GM12878 (cell line): ENCODE measurements around the gene MTRR. TPM values are rescaled to one million over a fixed set of nuclear protein-coding genes. Genes with fewer than 3 reads are reported as not detected.

ENCODE experiments used
- ATAC-seq: fragments of 200-7000 bp; cut with Tn5 transposase; 3 replicates; pipeline ENCODE4 v1.9.1; 2020; ENCODE audit warnings: mild to moderate bottlenecking, moderate library complexity
- BruUV-seq: library from RNA; stranded (reverse); fragments of 400-500 nt; replicated peaks from 2 replicates; lab custom pipeline; 2021; lab: Mats Ljungman, UMichigan
- CTCF ChIA-PET: fragments of 300-600 bp; sonication (Branson Sonifier 250); formaldehyde crosslinking; extraction: SDS; loops from one replicate; lab custom pipeline; 2021; ENCODE audit warnings: inconsistent platforms; lab: Yijun Ruan, JAX
- POLR2A ChIA-PET: fragments of 350-600 bp; formaldehyde crosslinking; extraction: SDS; loops from one replicate; lab custom pipeline; 2021; ENCODE audit warnings: inconsistent platforms; lab: Charles Lee
- RAD21 ChIA-PET: fragments of 300-600 bp; sonication (Branson Sonifier 250); formaldehyde crosslinking; loops from one replicate; lab custom pipeline; 2023; ENCODE audit warnings: antibody characterized with exemption; ENCODE audit not compliant: unreplicated experiment; lab: Charles Lee
- SMC1A ChIA-PET: fragments of 300-600 bp; sonication (Branson Sonifier 250); formaldehyde crosslinking; loops from one replicate; lab custom pipeline; 2023; ENCODE audit not compliant: unreplicated experiment, uncharacterized antibody; lab: Charles Lee
- DNase-seq: peaks from one replicate; pipeline ENCODE4 v3.0.0-alpha.2; 2011; ENCODE audit warnings: low read depth, low spot score
- FAIRE-seq: peaks from 3 replicates; lab custom pipeline; 2011; peaks lifted over from hg19 to GRCh38; lab: Jason Lieb, UNC
- H2AFZ ChIP-seq: 2 replicates; pipeline ENCODE4 v1.6.0; 2011; ENCODE audit warnings: low read depth, low read length, control low read depth; ENCODE audit not compliant: control insufficient read depth
- H3K27ac ChIP-seq: 2 replicates; pipeline ENCODE4 v1.5.1; 2011; ENCODE audit warnings: control low read depth; ENCODE audit not compliant: control insufficient read depth, insufficient read depth
- H3K27me3 ChIP-seq, 2 experiments: replicated peaks in 1 of 2; 2 replicates each; pipeline versions ENCODE4 v1.6.0 to v1.6.1; 2011; ENCODE audit warnings: low read length in 1 of 2; ENCODE audit not compliant: control insufficient read depth in 2 of 2, insufficient read depth in 2 of 2
- H3K36me3 ChIP-seq, 2 experiments: 2 replicates each; pipeline ENCODE4 v1.5.1; 2011; ENCODE audit warnings: low read length in 1 of 2; ENCODE audit not compliant: control insufficient read depth in 2 of 2, insufficient read depth in 2 of 2
- H3K4me1 ChIP-seq: 2 replicates; pipeline ENCODE4 v1.6.1; 2011; ENCODE audit warnings: mild to moderate bottlenecking, low read length, moderate library complexity, mixed read lengths; ENCODE audit not compliant: control insufficient read depth, insufficient read depth
- H3K4me2 ChIP-seq: 2 replicates; pipeline ENCODE4 v1.6.0; 2011; ENCODE audit warnings: control low read depth; ENCODE audit not compliant: control insufficient read depth, insufficient read depth
- H3K4me3 ChIP-seq: fragments of 200-600 bp; sonication (generic); 2 replicates; pipeline ENCODE4 v1.5.1; 2016
- H3K79me2 ChIP-seq: 2 replicates; pipeline ENCODE4 v1.6.0; 2011; ENCODE audit warnings: low read length; ENCODE audit not compliant: control insufficient read depth, insufficient read depth
- H3K9ac ChIP-seq: 2 replicates; pipeline ENCODE4 v1.8.0; 2011; ENCODE audit warnings: low read length, control low read depth, mixed read lengths; ENCODE audit not compliant: control insufficient read depth, insufficient read depth
- H3K9me3 ChIP-seq: replicated peaks from 3 replicates; pipeline ENCODE4 v1.5.1; 2011; ENCODE audit warnings: mild to moderate bottlenecking, low read length; ENCODE audit not compliant: control insufficient read depth, insufficient read depth
- H4K20me1 ChIP-seq: 2 replicates; pipeline ENCODE4 v1.6.0; 2011; ENCODE audit not compliant: control insufficient read depth, insufficient read depth
- BHLHE40 ChIP-seq, 2 experiments: fragments of 450-650 bp in 1 of 2; IDR thresholded peaks; 2 replicates each; pipeline ENCODE4 v1.6.1; 2011 to 2017; ENCODE audit warnings: low read depth in 2 of 2, borderline replicate concordance in 1 of 2, improper control_type of control experiment in 1 of 2, low read length in 1 of 2, mild to moderate bottlenecking in 1 of 2
- DPF2 ChIP-seq: fragments of 450-650 bp; IDR thresholded peaks from 2 replicates; pipeline ENCODE4 v1.6.1; 2017; ENCODE audit warnings: mild to moderate bottlenecking
- E2F4 ChIP-seq: IDR thresholded peaks from 2 replicates; pipeline ENCODE4 v1.6.1; 2012; ENCODE audit warnings: low read depth, low read length, improper control_type of control experiment
- GATAD2B ChIP-seq: fragments of 450-650 bp; conservative IDR thresholded peaks from 2 replicates; pipeline ENCODE4 v1.6.1; 2017; ENCODE audit warnings: low read depth, mild to moderate bottlenecking, moderate library complexity
- HDAC2 ChIP-seq: fragments of 200-600 bp; sonication (generic); IDR thresholded peaks from 2 replicates; pipeline ENCODE4 v1.6.1; 2017
- HDAC6 ChIP-seq: fragments of 200-600 bp; sonication (generic); IDR thresholded peaks from one replicate; pipeline ENCODE4 v1.8.0; 2017; ENCODE audit warnings: antibody characterized with exemption; ENCODE audit not compliant: unreplicated experiment
- KAT2A ChIP-seq: conservative IDR thresholded peaks from 2 replicates; pipeline ENCODE4 v1.6.1; 2011; ENCODE audit warnings: low read depth, low read length; ENCODE audit not compliant: control insufficient read depth
- NFIC ChIP-seq: IDR thresholded peaks from 2 replicates; pipeline ENCODE4 v1.6.1; 2012; ENCODE audit warnings: low read depth, mild to moderate bottlenecking, inconsistent platforms, low read length, moderate library complexity
- NR2C2 ChIP-seq: IDR thresholded peaks from 2 replicates; pipeline ENCODE4 v1.6.1; 2011; ENCODE audit warnings: borderline replicate concordance, low read depth; ENCODE audit not compliant: control insufficient read depth, insufficient read length
- PBX3 ChIP-seq: IDR thresholded peaks from 2 replicates; pipeline ENCODE4 v1.6.1; 2011; ENCODE audit warnings: mild to moderate bottlenecking, low read depth, low read length, moderate library complexity; ENCODE audit not compliant: insufficient replicate concordance
- PKNOX1 ChIP-seq: fragments of 450-650 bp; IDR thresholded peaks from 2 replicates; pipeline ENCODE4 v1.6.1; 2016; ENCODE audit warnings: mild to moderate bottlenecking
- PML ChIP-seq: IDR thresholded peaks from 2 replicates; pipeline ENCODE4 v1.6.1; 2012; ENCODE audit warnings: low read length, inconsistent platforms
- SIN3A ChIP-seq: IDR thresholded peaks from 2 replicates; pipeline ENCODE4 v1.6.1; 2012; ENCODE audit warnings: low read depth, low read length, improper control_type of control experiment
- SMC3 ChIP-seq: IDR thresholded peaks from 2 replicates; pipeline ENCODE4 v1.6.1; 2011; ENCODE audit warnings: low read length, improper control_type of control experiment, borderline replicate concordance
- ZNF622 ChIP-seq: fragments of 450-650 bp; IDR thresholded peaks from 2 replicates; pipeline ENCODE4 v1.6.1; 2017; ENCODE audit warnings: mild to moderate bottlenecking, inconsistent platforms
- WGBS: methylation state at CpG from one replicate; pipeline ENCODE4 v1.1.6; 2016; ENCODE audit warnings: low lambda C conversion rate; ENCODE audit not compliant: insufficient replicate concordance, insufficient coverage; ENCODE audit errors: missing lambda C conversion rate; 5-methylcytosine and 5-hydroxymethylcytosine counted together
- in situ Hi-C: fragments of 300-500 bp; cut with MboI; formaldehyde crosslinking; loops from 9 replicates; pipeline ENCODE4 v1.14.3; 2018; ENCODE audit warnings: mixed read lengths
- intact Hi-C: fragments of 100-400 bp; cut with micrococcal nuclease; formaldehyde crosslinking; loops from one replicate; pipeline ENCODE4 v1.14.2; 2022; ENCODE audit not compliant: unreplicated experiment
- polyA plus RNA-seq, 11 experiments: library from polyadenylated mRNA; depleted of rRNA in 4 of 11; unstranded in 6 of 11; stranded (reverse) in 5 of 11; fragments of >200 nt; fragmentation: Nextera tagmentation in 4 of 11; fragmentation: Illumina TruSeq in 1 of 11; extraction: Ambion mirVana in 4 of 11; extraction: Trizol in 1 of 11; gene quantifications; 1 replicate in 1 of 11; 2 replicates in 10 of 11; pipeline versions ENCODE4 v1.2.1 to v1.2.3, GENCODE V29; 2011 to 2016; ENCODE audit warnings: inconsistent platforms in 2 of 11, missing spikeins in 2 of 11, low read depth in 1 of 11
- total RNA-seq, 4 experiments: library from RNA; depleted of rRNA in 3 of 4; stranded (reverse); fragments of >200 nt in 3 of 4; fragmentation: Illumina TruSeq in 1 of 4; extraction: Trizol in 1 of 4; gene quantifications; 2 replicates each; pipeline versions ENCODE4 v1.2.1 to v1.2.3, GENCODE V29; 2013 to 2021
- TF ChIP-seq, protein P1 (sequence below): IDR thresholded peaks from 2 replicates; pipeline ENCODE4 v1.6.1; 2011; ENCODE audit warnings: low read depth, low read length, improper control_type of control experiment, borderline replicate concordance

Gene MTRR
- total and polyA plus RNA-seq, 10 of the 15 experiments (the other 5 are each of a cell fraction or from before 2014, with no cell fraction given): 13.8 to 76.9 (median 38.0) TPM

DNA sequence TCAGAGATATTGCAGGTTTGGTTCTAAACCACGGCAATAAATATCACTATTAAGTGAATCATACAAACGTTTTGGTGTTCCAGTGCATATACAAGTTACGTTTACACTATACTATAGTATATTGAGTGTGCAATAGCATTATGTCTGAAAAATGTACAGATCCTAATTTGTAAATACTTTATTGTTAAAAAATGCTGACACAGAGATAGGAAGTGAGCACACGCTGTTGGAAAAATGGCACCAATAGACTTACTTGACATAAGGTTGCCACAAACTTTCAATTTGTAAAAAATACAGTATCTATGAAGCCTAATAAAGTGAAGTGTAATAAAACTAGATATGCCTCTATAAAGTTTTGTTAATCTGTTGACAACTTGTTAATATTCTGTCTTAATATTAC, 34.0 kb upstream of the MTRR start (continued):
- no peak for TF ChIP-seq E2F4
- TF ChIP-seq GATAD2B: no peak
- TF ChIP-seq, protein P1, sequence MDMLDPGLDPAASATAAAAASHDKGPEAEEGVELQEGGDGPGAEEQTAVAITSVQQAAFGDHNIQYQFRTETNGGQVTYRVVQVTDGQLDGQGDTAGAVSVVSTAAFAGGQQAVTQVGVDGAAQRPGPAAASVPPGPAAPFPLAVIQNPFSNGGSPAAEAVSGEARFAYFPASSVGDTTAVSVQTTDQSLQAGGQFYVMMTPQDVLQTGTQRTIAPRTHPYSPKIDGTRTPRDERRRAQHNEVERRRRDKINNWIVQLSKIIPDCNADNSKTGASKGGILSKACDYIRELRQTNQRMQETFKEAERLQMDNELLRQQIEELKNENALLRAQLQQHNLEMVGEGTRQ: no peak
- TF ChIP-seq NFIC: no peak
- no peak for TF ChIP-seq PKNOX1
- no peak for TF ChIP-seq HDAC6

DNA sequence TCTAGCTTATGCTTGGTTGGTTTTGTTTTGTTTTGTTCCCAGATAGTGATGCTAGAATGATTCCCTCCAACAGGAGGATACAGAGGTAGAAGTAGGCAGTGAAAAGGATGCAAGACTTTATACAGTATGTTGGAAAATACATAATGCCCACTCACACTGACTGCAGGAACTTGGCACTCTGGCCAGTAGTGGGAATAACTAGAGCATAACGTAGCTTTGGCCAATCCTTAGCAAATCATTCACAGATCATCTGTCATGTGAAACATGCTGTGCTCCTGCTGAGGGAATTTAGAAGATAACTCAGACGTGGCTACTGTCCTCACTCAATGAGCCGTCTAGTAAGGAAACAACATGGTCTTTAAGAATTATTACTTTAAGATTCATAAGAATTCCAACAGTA, 31.5 kb upstream of the MTRR start:
- ChIA-PET CTCF (no interaction called here), SMC1A (no interaction called here), POLR2A (no interaction called here), RAD21 (no interaction called here)
- H3K9me3 ChIP-seq: no peaks in the 10 kb centered on the region; the same call in 2 of the 3 replicates
- no peak overlapping the region for H3K27ac ChIP-seq
- H3K9ac ChIP-seq: no peak overlapping the region
- intact Hi-C loops (no loop called here), in situ Hi-C loops (no loop called here)
- no peak overlapping the region for H2AFZ ChIP-seq
- no peaks in the 10 kb centered on the region for H3K36me3 ChIP-seq
- no peaks in the 10 kb centered on the region for H3K4me1 ChIP-seq
- no peaks in the 10 kb centered on the region for H3K79me2 ChIP-seq
- no peak overlapping the region for H3K4me3 ChIP-seq
- no peak overlapping the region for H3K4me2 ChIP-seq
- ATAC-seq: no peak
- 6% methylated on average over 3 of the region's 3 CpGs for WGBS
- DNase-seq: no peak
- H3K27me3 ChIP-seq: no peaks in the 10 kb centered on the region
- H4K20me1 ChIP-seq: no peaks in the 10 kb centered on the region
- BruUV-seq: no TSS peak
- FAIRE-seq: no peak
- TF ChIP-seq PBX3 (no peak), ZNF622 (no peak), HDAC2 (no peak), DPF2 (no peak), PML (no peak), SIN3A (no peak), NR2C2 (no peak), BHLHE40 (IDR thresholded peaks at IDR 0.05; ENCODE audit: borderline replicate concordance in 1 of 2, low read depth in 2 of 2, low read length in 1 of 2) (no peak), KAT2A (no peak), SMC3 (no peak)
